Stimulated activated CD8-positive, alpha-beta memory T cell treated with anti-CD3 and anti-CD28 coated beads, Interleukin-15, amount 100 ng/mL, for 1 hour (primary cell): ENCODE results near the gene LY6G5B.
"Not testable (repeated sequence)": the region's sequence is repeated elsewhere in the genome, so short reads cannot be mapped to it uniquely, and the experiment has no call there.

Experiments used
- DNase-seq: peaks from one replicate; pipeline ENCODE4 v3.0.0-alpha.2; 2020; ENCODE audit warnings: low read depth

Gene LY6G5B

GRCh38 chr6:31691078-31691463 is 21.3 kb downstream of the LY6G5B start:
- DNase-seq, result no peak

- DNase-seq, result no peak
Measured at GRCh38 chr6:31691564-31692108, 21.9 kb downstream of the LY6G5B start.

GRCh38 chr6:31692353-31692752 is 22.6 kb downstream of the LY6G5B start:
- DNase-seq, result no peak

- no peak for DNase-seq
Measured at GRCh38 chr6:31692886-31693285, 23.1 kb downstream of the LY6G5B start.

GRCh38 chr6:31693535-31693934 is 23.8 kb downstream of the LY6G5B start:
- no peak for DNase-seq

- no peak for DNase-seq
Measured at GRCh38 chr6:31697555-31697954, 27.8 kb downstream of the LY6G5B start.

- no peak for DNase-seq
Measured at GRCh38 chr6:31700740-31701401, 31.1 kb downstream of the LY6G5B start.

GRCh38 chr6:31701666-31702404 is 32.1 kb downstream of the LY6G5B start:
- DNase-seq, result no peak

GRCh38 chr6:31702405-31702818 is 32.6 kb downstream of the LY6G5B start:
- DNase-seq, result no peak

- DNase-seq, result peak; percentile 95
Measured at GRCh38 chr6:31702819-31703716, 33.3 kb downstream of the LY6G5B start, which contains the start of gene ABHD16A. Gene ABHD16A (minus strand): TSS chr6:31703324. CDS start chr6:31703281, 43 bp downstream.

- DNase-seq, result no peak
Measured at GRCh38 chr6:31705931-31706330, 36.2 kb downstream of the LY6G5B start.

- DNase-seq, result no peak
Measured at GRCh38 chr6:31706599-31706998, 36.8 kb downstream of the LY6G5B start, which contains the start of gene LY6G6F. Gene LY6G6F (plus strand): TSS chr6:31706866. CDS start chr6:31706907, 41 bp downstream.

- DNase-seq, result no peak
Measured at GRCh38 chr6:31707701-31708100, 37.9 kb downstream of the LY6G5B start.

GRCh38 chr6:31708224-31708623 is 38.4 kb downstream of the LY6G5B start:
- no peak for DNase-seq

GRCh38 chr6:31709157-31709556 is 39.4 kb downstream of the LY6G5B start:
- not testable (repeated sequence) for DNase-seq

- no peak for DNase-seq
Measured at GRCh38 chr6:31710523-31711219, 40.9 kb downstream of the LY6G5B start.

GRCh38 chr6:31711233-31711632 is 41.5 kb downstream of the LY6G5B start:
- DNase-seq, result no peak

GRCh38 chr6:31712296-31712695 is 42.5 kb downstream of the LY6G5B start:
- DNase-seq, result no peak

- no peak for DNase-seq
Measured at GRCh38 chr6:31713465-31713864, 43.7 kb downstream of the LY6G5B start.

GRCh38 chr6:31713991-31714684 is 44.4 kb downstream of the LY6G5B start:
- DNase-seq, result no peak
